HEK293 (cell line): ENCODE measurements around the gene ABHD12.

Experiments
- ZBTB7A ChIP-seq: fragments of 450-650 bp; formaldehyde crosslinking; IDR thresholded peaks from 2 replicates; pipeline ENCODE4 v1.5.1; 2016; ENCODE audit warnings: low read depth, missing biosample characterization, missing genetic modification characterization
- ZEB2 ChIP-seq: fragments of 450-650 bp; formaldehyde crosslinking; IDR thresholded peaks from 2 replicates; pipeline ENCODE4 v1.5.1; 2016; ENCODE audit warnings: missing biosample characterization, missing genetic modification characterization
- ZNF157 ChIP-seq: fragments of 450-650 bp; formaldehyde crosslinking; IDR thresholded peaks from 2 replicates; pipeline ENCODE4 v1.5.1; 2016; ENCODE audit warnings: missing biosample characterization, missing genetic modification characterization
- ZNF19 ChIP-seq: fragments of 450-650 bp; formaldehyde crosslinking; IDR thresholded peaks from 2 replicates; pipeline ENCODE4; 2016; ENCODE audit warnings: missing biosample characterization, missing genetic modification characterization, low read depth
- TF ChIP-seq, protein P1 (sequence below): fragments of 450-650 bp; formaldehyde crosslinking; IDR thresholded peaks from 2 replicates; pipeline ENCODE4 v1.5.1; 2016; ENCODE audit warnings: missing biosample characterization, missing genetic modification characterization

DNA sequence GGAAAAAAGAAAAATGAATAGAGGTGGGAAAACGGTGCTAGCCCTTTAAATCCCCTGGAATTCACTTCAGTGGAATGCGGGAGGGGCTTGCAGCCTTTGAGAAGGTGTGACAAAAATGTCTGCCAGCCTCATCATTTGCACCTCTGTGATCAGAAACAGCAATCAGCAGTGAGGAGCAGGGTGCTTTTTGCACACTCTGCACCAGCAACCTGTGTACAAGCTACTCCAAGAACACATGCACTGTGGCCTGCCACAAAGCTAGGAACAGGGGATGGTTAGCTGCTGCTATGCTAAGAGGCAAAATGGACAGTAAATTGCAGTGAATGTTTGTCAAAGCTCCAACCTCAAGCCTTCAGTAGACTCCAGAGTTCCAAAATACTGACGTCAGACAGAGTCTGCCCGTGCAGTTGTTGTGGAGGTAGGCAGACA, 46.5 kb upstream of the ABHD12 start:
- no peak for TF ChIP-seq ZNF19 (tag by site-specific recombination)
- TF ChIP-seq ZBTB7A (tag by site-specific recombination), result no peak
- TF ChIP-seq, protein P1, sequence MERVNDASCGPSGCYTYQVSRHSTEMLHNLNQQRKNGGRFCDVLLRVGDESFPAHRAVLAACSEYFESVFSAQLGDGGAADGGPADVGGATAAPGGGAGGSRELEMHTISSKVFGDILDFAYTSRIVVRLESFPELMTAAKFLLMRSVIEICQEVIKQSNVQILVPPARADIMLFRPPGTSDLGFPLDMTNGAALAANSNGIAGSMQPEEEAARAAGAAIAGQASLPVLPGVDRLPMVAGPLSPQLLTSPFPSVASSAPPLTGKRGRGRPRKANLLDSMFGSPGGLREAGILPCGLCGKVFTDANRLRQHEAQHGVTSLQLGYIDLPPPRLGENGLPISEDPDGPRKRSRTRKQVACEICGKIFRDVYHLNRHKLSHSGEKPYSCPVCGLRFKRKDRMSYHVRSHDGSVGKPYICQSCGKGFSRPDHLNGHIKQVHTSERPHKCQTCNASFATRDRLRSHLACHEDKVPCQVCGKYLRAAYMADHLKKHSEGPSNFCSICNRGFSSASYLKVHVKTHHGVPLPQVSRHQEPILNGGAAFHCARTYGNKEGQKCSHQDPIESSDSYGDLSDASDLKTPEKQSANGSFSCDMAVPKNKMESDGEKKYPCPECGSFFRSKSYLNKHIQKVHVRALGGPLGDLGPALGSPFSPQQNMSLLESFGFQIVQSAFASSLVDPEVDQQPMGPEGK, result no peak
- TF ChIP-seq ZEB2, result no peak
- no peak for TF ChIP-seq ZNF157 (tag by site-specific recombination)
